DND-41 (cell line): ENCODE data around the gene ALCAM.

Source experiments
- ATAC-seq: fragments of 200-7000 bp; cut with Tn5 transposase; 3 replicates; pipeline ENCODE4 v1.9.1; 2021; ENCODE audit warnings: low read depth; ENCODE audit not compliant: insufficient read depth
- DNase-seq: peaks from one replicate; pipeline ENCODE4 v3.0.0-alpha.2; 2020
- H2AFZ ChIP-seq: 2 replicates; pipeline ENCODE4 v1.6.0; 2012; ENCODE audit warnings: low read depth, low read length
- H3K27ac ChIP-seq: 2 replicates; pipeline ENCODE4 v1.5.1; 2012; ENCODE audit warnings: low read length, inconsistent platforms
- H3K27me3 ChIP-seq: fragments of 200-600 bp; sonication (generic); 2 replicates; pipeline ENCODE4 v1.6.0; 2012; ENCODE audit warnings: low read length, mild to moderate bottlenecking, inconsistent platforms; ENCODE audit not compliant: insufficient read depth, poor library complexity
- H3K36me3 ChIP-seq: 2 replicates; pipeline ENCODE4 v1.5.1; 2012; ENCODE audit warnings: low read length, inconsistent platforms; ENCODE audit not compliant: insufficient read depth
- H3K4me1 ChIP-seq: 2 replicates; pipeline ENCODE4 v1.5.1; 2012; ENCODE audit warnings: mild to moderate bottlenecking, low read length; ENCODE audit not compliant: insufficient read depth
- H3K4me2 ChIP-seq: 2 replicates; pipeline ENCODE4 v1.6.0; 2012; ENCODE audit warnings: mild to moderate bottlenecking, moderate library complexity, low read length, inconsistent platforms; ENCODE audit not compliant: insufficient read depth
- H3K4me3 ChIP-seq, 2 experiments: fragments of 200-600 bp in 1 of 2; shearing (Covaris generic) in 1 of 2; 2 replicates each; pipeline ENCODE4 v1.5.1; 2012 to 2016; ENCODE audit warnings: inconsistent platforms in 2 of 2, low read length in 2 of 2, mild to moderate bottlenecking in 2 of 2, low read depth in 1 of 2, moderate library complexity in 1 of 2
- H3K79me2 ChIP-seq: 2 replicates; pipeline ENCODE4 v1.6.0; 2012; ENCODE audit warnings: low read length, inconsistent platforms; ENCODE audit not compliant: insufficient read depth
- H3K9ac ChIP-seq: 2 replicates; pipeline ENCODE4 v1.6.0; 2012; ENCODE audit warnings: low read depth, mild to moderate bottlenecking, inconsistent platforms, low read length, moderate library complexity
- H3K9me3 ChIP-seq: 2 replicates; pipeline ENCODE4 v1.5.1; 2012; ENCODE audit warnings: low read length, moderate library complexity, mild to moderate bottlenecking, inconsistent platforms; ENCODE audit not compliant: insufficient read depth, severe bottlenecking
- H4K20me1 ChIP-seq: 2 replicates; pipeline ENCODE4 v1.6.0; 2012; ENCODE audit warnings: low read length; ENCODE audit not compliant: insufficient read depth
- CTCF ChIP-seq: IDR thresholded peaks from 2 replicates; pipeline ENCODE4 v1.5.1; 2012; ENCODE audit warnings: borderline replicate concordance, low read length, moderate library complexity, mild to moderate bottlenecking; ENCODE audit not compliant: poor library complexity, severe bottlenecking; ENCODE audit errors: extremely low read depth
- EZH2 ChIP-seq: IDR thresholded peaks from 3 replicates; pipeline ENCODE4 v1.6.1; 2012; ENCODE audit warnings: borderline replicate concordance, low read depth, mild to moderate bottlenecking, moderate library complexity, low read length, inconsistent platforms; ENCODE audit not compliant: severe bottlenecking

The ALCAM gene

GRCh38 chr3:105502333-105502732 is 135.6 kb downstream of the ALCAM start:
- H3K9ac ChIP-seq, result no peak overlapping the region
- DNase-seq, result no peak
- H3K4me1 ChIP-seq, result no peaks in the 10 kb centered on the region
- ATAC-seq, result no peak
- TF ChIP-seq EZH2 (no peak), CTCF (no peak)
- H3K27me3 ChIP-seq, result no peaks in the 10 kb centered on the region
- no peaks in the 10 kb centered on the region for H3K79me2 ChIP-seq
- no peak overlapping the region for H3K4me2 ChIP-seq
- H2AFZ ChIP-seq, result no peak overlapping the region
- no peak overlapping the region for H3K4me3 ChIP-seq
- H4K20me1 ChIP-seq, result no peaks in the 10 kb centered on the region
- H3K9me3 ChIP-seq, result no peaks in the 10 kb centered on the region
- H3K36me3 ChIP-seq, result no peaks in the 10 kb centered on the region
- H3K27ac ChIP-seq, result no peak overlapping the region

GRCh38 chr3:105503191-105503593 is 136.5 kb downstream of the ALCAM start:
- TF ChIP-seq EZH2 (no peak), CTCF (no peak)
- DNase-seq, result no peak
- no peaks in the 10 kb centered on the region for H4K20me1 ChIP-seq
- no peaks in the 10 kb centered on the region for H3K36me3 ChIP-seq
- no peak overlapping the region for H3K4me3 ChIP-seq
- H3K27ac ChIP-seq, result no peak overlapping the region
- no peaks in the 10 kb centered on the region for H3K27me3 ChIP-seq
- no peak for ATAC-seq
- H3K4me2 ChIP-seq, result no peak overlapping the region
- no peaks in the 10 kb centered on the region for H3K9me3 ChIP-seq
- H3K4me1 ChIP-seq, result no peaks in the 10 kb centered on the region
- H2AFZ ChIP-seq, result no peak overlapping the region
- H3K79me2 ChIP-seq, result no peaks in the 10 kb centered on the region
- H3K9ac ChIP-seq, result no peak overlapping the region

GRCh38 chr3:105504440-105504951 is 137.8 kb downstream of the ALCAM start:
- Histone ChIP-seq H4K20me1 (no peaks in the 10 kb centered on the region), H3K27me3 (no peaks in the 10 kb centered on the region), H3K4me1 (no peaks in the 10 kb centered on the region), H3K9ac (no peak overlapping the region), H3K27ac (no peak overlapping the region), H3K4me3 (no peak overlapping the region), H3K9me3 (no peaks in the 10 kb centered on the region), H2AFZ (no peak overlapping the region), H3K79me2 (no peaks in the 10 kb centered on the region), H3K36me3 (no peaks in the 10 kb centered on the region), H3K4me2 (no peak overlapping the region)
- TF ChIP-seq EZH2, result no peak
- no peak for TF ChIP-seq CTCF
- DNase-seq, result no peak
- no peak for ATAC-seq

GRCh38 chr3:105505170-105505569 is 138.5 kb downstream of the ALCAM start:
- no peak for TF ChIP-seq CTCF
- TF ChIP-seq EZH2, result no peak
- no peak for DNase-seq
- Histone ChIP-seq H3K4me3 (no peak overlapping the region), H3K4me1 (no peaks in the 10 kb centered on the region), H3K9ac (no peak overlapping the region), H3K79me2 (no peaks in the 10 kb centered on the region), H4K20me1 (no peaks in the 10 kb centered on the region), H3K27ac (no peak overlapping the region), H2AFZ (no peak overlapping the region), H3K4me2 (no peak overlapping the region), H3K36me3 (no peaks in the 10 kb centered on the region), H3K27me3 (no peaks in the 10 kb centered on the region), H3K9me3 (no peaks in the 10 kb centered on the region)
- ATAC-seq, result no peak
